Natural killer cell treated with Interleukin-12 subunit alpha and Interleukin-12 subunit beta and Interleukin-15 and Interleukin-18, amount 100 ng/mL, for 72 hours (primary cell): ENCODE measurements around the gene CFAP43. TPM values are rescaled to one million over a fixed set of nuclear protein-coding genes. Genes with fewer than 3 reads are reported as not detected.

Experiments
- ATAC-seq, 2 donors: fragments of 150-1000 bp; cut with Tn5 transposase in 1 of 2; sonication (Bioruptor Pico), chemical (Tn5 transposase) in 1 of 2; 2 replicates each; pipeline ENCODE4 v1.10.0; 2021
- DNase-seq: peaks from one replicate; pipeline ENCODE4 v3.0.0; 2022; ENCODE audit warnings: low spot score
- H3K27ac Mint-ChIP-seq, 2 donors: 1 replicate in 1 of 2; 2 replicates in 1 of 2; pipeline ENCODE4 v1.8.0; 2022; ENCODE audit warnings: mixed read lengths in 2 of 2, mild to moderate bottlenecking in 1 of 2, moderate library complexity in 1 of 2
- H3K27me3 Mint-ChIP-seq, 2 donors: 1 replicate in 1 of 2; 2 replicates in 1 of 2; pipeline ENCODE4 v1.8.0; 2022; ENCODE audit warnings: mixed read lengths in 2 of 2
- H3K36me3 Mint-ChIP-seq: one replicate; pipeline ENCODE4 v1.8.0; 2022; ENCODE audit warnings: mixed read lengths
- H3K4me1 Mint-ChIP-seq, 2 donors: 1 replicate in 1 of 2; 2 replicates in 1 of 2; pipeline ENCODE4 v1.8.0; 2022; ENCODE audit warnings: low read depth in 2 of 2, mixed read lengths in 2 of 2, mild to moderate bottlenecking in 1 of 2
- H3K4me3 Mint-ChIP-seq: one replicate; pipeline ENCODE4 v1.8.0; 2022; ENCODE audit warnings: mixed read lengths
- H3K9me3 Mint-ChIP-seq: 2 replicates; pipeline ENCODE4 v1.8.0; 2022; ENCODE audit warnings: mixed read lengths
- total RNA-seq, 2 donors: library from RNA; stranded (reverse); gene quantifications; one replicate each; pipeline ENCODE4 v1.2.3, GENCODE V29; 2022

The CFAP43 gene
- total RNA-seq: not detected

GRCh38 chr10:104231784-104232612, at the start of gene CFAP43:
TSS of gene CFAP43 (minus strand) at chr10:104232364. CDS start at chr10:104232246, 118 bp downstream.
- DNase-seq (peak; percentile 98), ATAC-seq (peak; percentile 100)
- Mint-ChIP-seq H3K4me1 (peaks cover 14 to 16% of the 10 kb centered on the region in 2 donors), H3K27ac (peak within 1 kb of the TSS; percentile 50 to 51), H3K4me3 (peak within 1 kb of the TSS; percentile 91), H3K36me3 (peaks cover 5% of the 10 kb centered on the region), H3K27me3 (peaks cover 30% of the 10 kb centered on the region in 2 donors), H3K9me3 (no peaks in the 10 kb centered on the region)

DNA sequence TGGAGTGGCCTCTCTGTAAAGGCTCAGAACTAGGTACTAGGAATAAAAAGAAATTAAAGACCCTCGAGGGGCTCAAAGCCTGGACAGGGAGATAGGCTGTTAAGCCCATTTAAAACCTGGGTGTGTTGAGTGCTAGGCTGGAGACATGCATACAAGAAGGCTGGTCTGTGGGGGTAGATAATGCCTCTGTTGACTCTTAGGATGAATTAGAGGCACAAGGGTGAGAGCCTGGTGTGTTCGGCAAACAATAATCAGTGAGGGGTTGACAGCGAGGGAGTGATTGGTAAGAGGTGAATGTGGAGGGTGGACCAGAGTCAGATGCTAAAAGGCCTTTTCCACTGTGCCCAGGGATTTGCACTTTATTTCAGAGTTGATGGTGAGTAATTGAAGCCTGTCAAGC, 49.5 kb upstream of the CFAP43 start:
- DNase-seq (no peak), ATAC-seq (no peak)
- Mint-ChIP-seq H3K27ac (no peak overlapping the region), H3K4me1 (no peaks in the 10 kb centered on the region), H3K36me3 (no peaks in the 10 kb centered on the region), H3K27me3 (peaks cover 0 to 16% of the 10 kb centered on the region in 2 donors), H3K9me3 (no peaks in the 10 kb centered on the region), H3K4me3 (no peak overlapping the region)

- Mint-ChIP-seq H3K9me3 (no peaks in the 10 kb centered on the region), H3K27me3 (peaks cover 0 to 18% of the 10 kb centered on the region in 2 donors), H3K4me1 (no peaks in the 10 kb centered on the region), H3K27ac (no peak overlapping the region), H3K36me3 (no peaks in the 10 kb centered on the region), H3K4me3 (no peak overlapping the region)
- ATAC-seq (no peak), DNase-seq (no peak)
Observed at GRCh38 chr10:104279550-104280259, 47.5 kb upstream of the CFAP43 start.

- Mint-ChIP-seq H3K4me1 (no peaks in the 10 kb centered on the region), H3K27me3 (peaks cover 0 to 23% of the 10 kb centered on the region in 2 donors), H3K36me3 (no peaks in the 10 kb centered on the region), H3K4me3 (no peak overlapping the region), H3K27ac (no peak overlapping the region), H3K9me3 (no peaks in the 10 kb centered on the region)
- no peak for ATAC-seq
- DNase-seq: no peak
Observed at GRCh38 chr10:104277785-104278184, 45.6 kb upstream of the CFAP43 start.

GRCh38 chr10:104276192-104276591, 44.0 kb upstream of the CFAP43 start:
- Mint-ChIP-seq H3K36me3 (no peaks in the 10 kb centered on the region), H3K4me1 (no peaks in the 10 kb centered on the region), H3K4me3 (no peak overlapping the region), H3K27ac (no peak overlapping the region), H3K9me3 (no peaks in the 10 kb centered on the region), H3K27me3 (peaks cover 0 to 15% of the 10 kb centered on the region in 2 donors)
- DNase-seq: no peak
- ATAC-seq: no peak

- Mint-ChIP-seq H3K27ac (no peak overlapping the region), H3K27me3 (peaks cover 0 to 15% of the 10 kb centered on the region in 2 donors), H3K4me3 (no peak overlapping the region), H3K4me1 (no peaks in the 10 kb centered on the region), H3K36me3 (no peaks in the 10 kb centered on the region), H3K9me3 (no peaks in the 10 kb centered on the region)
- DNase-seq (no peak), ATAC-seq (peak; percentile 70 to 71)
Observed at GRCh38 chr10:104274762-104275721, 42.9 kb upstream of the CFAP43 start.

DNA sequence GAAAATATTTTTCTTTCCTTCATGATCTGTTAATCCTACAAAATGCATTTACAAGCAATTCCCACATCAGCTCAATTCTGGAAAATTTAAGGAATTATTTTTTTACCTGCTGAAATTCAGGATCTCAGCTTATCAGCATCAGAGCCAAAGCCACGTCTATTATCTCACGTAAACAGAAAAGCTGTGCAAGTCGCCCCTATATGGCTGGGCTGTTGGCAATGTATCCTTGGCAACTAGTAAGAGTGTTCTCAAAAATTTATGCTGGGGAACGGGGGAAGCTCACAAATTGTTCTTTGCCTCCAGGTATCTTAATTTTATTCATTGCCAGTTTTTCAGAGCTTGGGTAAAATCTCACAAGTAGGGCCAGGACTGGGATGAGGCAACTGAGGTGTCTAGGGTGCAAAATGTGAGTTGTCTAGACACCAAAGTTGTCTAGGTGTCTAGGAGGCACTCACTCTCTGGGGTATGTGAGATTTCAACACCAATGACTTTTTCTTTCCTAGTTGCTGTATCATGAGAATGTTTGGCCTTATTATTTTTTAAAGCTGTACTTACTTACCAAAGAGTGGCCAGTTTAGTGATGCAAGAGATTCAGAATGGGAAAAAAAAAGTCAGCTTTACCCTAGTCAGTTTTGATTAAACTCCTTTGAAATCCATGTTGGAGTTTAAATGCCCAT, 41.9 kb upstream of the CFAP43 start:
- Mint-ChIP-seq H3K4me1 (no peaks in the 10 kb centered on the region), H3K4me3 (no peak overlapping the region), H3K27me3 (peaks cover 0 to 15% of the 10 kb centered on the region in 2 donors), H3K36me3 (no peaks in the 10 kb centered on the region), H3K9me3 (no peaks in the 10 kb centered on the region), H3K27ac (no peak overlapping the region)
- ATAC-seq (no peak), DNase-seq (no peak)

DNA sequence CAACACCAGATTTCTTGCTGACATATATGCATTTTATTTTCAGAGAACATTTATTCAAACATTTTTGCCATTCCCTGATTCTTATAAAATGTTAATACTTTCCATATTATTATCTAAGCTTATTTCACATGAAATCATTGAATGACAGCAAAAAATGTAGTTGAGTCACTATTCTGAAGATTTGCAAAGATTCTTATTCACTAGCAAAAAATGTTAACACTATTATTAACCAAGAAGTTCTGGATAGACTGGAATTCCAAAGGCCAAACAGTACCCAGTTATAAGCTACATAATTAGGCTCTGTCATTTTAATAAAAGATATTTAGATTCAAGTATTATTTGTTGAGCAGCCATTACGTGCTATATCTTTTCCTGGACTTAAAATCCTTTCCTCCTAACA, 41.1 kb upstream of the CFAP43 start:
- peaks cover 1 to 4% of the 10 kb centered on the region in 2 donors for H3K4me1 Mint-ChIP-seq

GRCh38 chr10:104268713-104269645, 36.8 kb upstream of the CFAP43 start, which contains the start of gene GSTO2:
TSS of gene GSTO2 (plus strand) at chr10:104269184. CDS start at chr10:104274916, 5,732 bp downstream.
- Mint-ChIP-seq H3K9me3 (no peaks in the 10 kb centered on the region), H3K27ac (peak within 1 kb of the TSS; percentile 91 to 98), H3K4me1 (peaks cover 20 to 29% of the 10 kb centered on the region in 2 donors), H3K36me3 (peaks cover 28% of the 10 kb centered on the region), H3K27me3 (peaks cover 0 to 1% of the 10 kb centered on the region in 2 donors), H3K4me3 (peak within 1 kb of the TSS; percentile 96)
- peak; percentile 100 for DNase-seq
- ATAC-seq: peak; percentile 99 to 100

More for the DNA sequence above, 41.1 kb upstream of the CFAP43 start:
- peaks cover 0 to 15% of the 10 kb centered on the region in 2 donors for H3K27me3 Mint-ChIP-seq
- no peak overlapping the region for H3K27ac Mint-ChIP-seq
- H3K36me3 Mint-ChIP-seq: peaks cover 2% of the 10 kb centered on the region
- H3K4me3 Mint-ChIP-seq: no peak overlapping the region
- no peaks in the 10 kb centered on the region for H3K9me3 Mint-ChIP-seq
- no peak for DNase-seq
- ATAC-seq: no peak

DNA sequence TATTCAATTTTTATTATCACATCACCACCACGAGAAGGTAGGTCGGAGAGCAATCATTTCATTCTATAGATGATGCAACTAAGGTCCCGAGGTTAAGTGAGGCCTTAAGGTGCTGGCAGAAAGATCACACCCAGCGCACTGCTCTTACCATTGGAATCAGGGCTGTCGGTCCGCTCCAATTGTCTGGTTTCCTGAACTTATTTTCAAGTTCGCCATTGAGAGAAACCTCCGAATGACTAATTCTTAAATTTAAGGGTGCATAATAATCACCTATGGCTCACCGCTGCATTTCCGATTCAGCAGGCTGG, 36.2 kb upstream of the CFAP43 start:
- peak in 1 of 2 donors; percentile 14 for ATAC-seq
- Mint-ChIP-seq H3K36me3 (peaks cover 31% of the 10 kb centered on the region), H3K9me3 (no peaks in the 10 kb centered on the region), H3K27me3 (no peaks in the 10 kb centered on the region), H3K27ac (peak overlapping the region; percentile 91 to 98), H3K4me1 (peaks cover 21 to 32% of the 10 kb centered on the region in 2 donors), H3K4me3 (peak overlapping the region; percentile 96)
- DNase-seq: no peak

DNA sequence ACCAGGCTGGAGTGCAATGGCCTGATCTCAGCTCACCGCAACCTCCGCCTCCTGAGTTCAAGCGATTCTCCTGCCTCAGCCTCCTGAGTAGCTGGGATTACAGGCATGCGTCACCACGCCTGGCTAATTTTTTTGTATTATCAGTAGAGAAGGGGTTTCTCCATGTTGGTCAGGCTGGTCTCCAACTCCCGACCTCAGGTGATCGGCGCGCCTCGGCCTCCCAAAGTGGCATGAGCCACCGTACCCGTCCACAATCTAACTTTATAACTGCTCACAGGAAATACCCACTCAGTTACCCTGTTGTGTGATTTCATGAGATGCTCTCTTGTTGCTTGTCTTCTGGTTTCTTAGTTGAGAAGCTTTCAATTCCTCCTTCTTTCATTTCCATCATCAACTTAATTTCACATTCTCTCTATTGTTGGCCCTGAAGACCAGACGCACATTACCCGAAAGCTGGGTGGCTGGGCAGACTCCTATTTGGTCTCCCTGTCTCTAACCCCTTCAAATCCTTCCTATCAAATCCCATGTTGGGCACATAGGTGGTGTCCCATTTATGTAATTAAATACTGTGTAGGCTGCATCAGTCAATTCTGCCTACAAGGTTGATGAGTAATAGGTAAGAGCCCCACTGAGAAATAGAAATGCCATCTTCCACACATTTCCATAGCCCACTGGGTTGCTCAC, 35.7 kb upstream of the CFAP43 start:
- Mint-ChIP-seq H3K27me3 (no peaks in the 10 kb centered on the region), H3K4me3 (peak overlapping the region; percentile 96), H3K4me1 (peaks cover 21 to 32% of the 10 kb centered on the region in 2 donors), H3K27ac (peak overlapping the region; percentile 91 to 98), H3K36me3 (peaks cover 31% of the 10 kb centered on the region), H3K9me3 (no peaks in the 10 kb centered on the region)
- ATAC-seq (peak in 1 of 2 donors; percentile 3), DNase-seq (no peak)

DNA sequence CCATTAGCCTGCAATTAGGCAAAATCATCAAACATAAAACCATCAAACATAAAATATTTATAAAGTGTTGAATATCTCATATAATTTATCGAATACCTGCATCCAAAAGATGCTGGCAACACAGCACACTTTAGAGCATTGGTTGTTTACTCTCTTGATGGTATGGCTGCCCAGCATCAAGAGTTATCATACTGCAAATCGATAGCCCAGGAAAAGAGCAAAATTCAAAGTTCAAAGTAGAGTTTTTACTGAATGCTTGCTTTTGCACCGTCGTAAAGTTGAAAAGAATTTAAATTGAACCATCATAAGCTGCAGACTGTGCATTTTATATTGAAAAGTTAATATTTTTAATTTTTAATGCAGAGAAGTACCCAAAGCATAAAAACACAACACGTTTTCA, 32.6 kb upstream of the CFAP43 start:
- Mint-ChIP-seq H3K4me3 (no peak overlapping the region), H3K36me3 (peaks cover 50% of the 10 kb centered on the region)
- ATAC-seq: no peak

More for the DNA sequence above, 32.6 kb upstream of the CFAP43 start:
- Mint-ChIP-seq H3K4me1 (peaks cover 41 to 53% of the 10 kb centered on the region in 2 donors), H3K27ac (peak overlapping the region; percentile 45), H3K9me3 (no peaks in the 10 kb centered on the region), H3K27me3 (no peaks in the 10 kb centered on the region)
- DNase-seq: no peak
